ENCODE measurements around the gene RABL2A. TPM values are rescaled to one million over a fixed set of nuclear protein-coding genes. Genes with fewer than 3 reads are reported as not detected.
"Not testable (repeated sequence)": the region's sequence is repeated elsewhere in the genome, so short reads cannot be mapped to it uniquely, and the experiment has no call there.

The RABL2A gene
- total RNA-seq, 1 experiment from 2014 or later: 15.2 TPM

DNA sequence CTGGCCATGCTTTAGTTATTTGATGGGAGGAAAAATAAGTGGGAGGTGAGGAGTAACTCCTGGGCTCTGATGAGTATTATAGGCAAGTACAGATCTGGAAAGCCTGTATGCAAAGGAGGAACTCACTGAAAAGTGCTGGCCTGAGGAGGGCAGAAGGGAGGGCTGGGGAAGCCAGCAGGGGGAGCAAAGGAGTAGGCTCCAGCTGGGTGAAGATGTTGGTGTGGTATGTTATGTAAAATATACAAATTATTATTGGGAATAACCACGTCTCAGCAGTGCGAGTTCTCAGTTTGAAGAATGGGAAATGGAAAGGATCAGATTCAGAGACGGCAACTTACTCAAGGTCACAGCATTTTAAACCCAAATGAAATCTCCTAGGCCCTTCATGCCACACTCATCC lies 39.9 kb upstream of the RABL2A start:
- H3K4me3 Mint-ChIP-seq (ENCODE audit: unreplicated experiment); intact Hi-C loops (cut with micrococcal nuclease; ENCODE audit: unreplicated experiment); H3K27ac Mint-ChIP-seq (ENCODE audit: unreplicated experiment); H3K4me1 ChIP-seq; H3K4me3 ChIP-seq (ENCODE audit: low read depth, low read length); H3K9me3 Mint-ChIP-seq (ENCODE audit: unreplicated experiment); BruUV-seq (replicated peaks); POLR2A ChIA-PET; H3K36me3 Mint-ChIP-seq (ENCODE audit: insufficient read depth, unreplicated experiment); H3K27me3 ChIP-seq (replicated peaks; ENCODE audit: control insufficient read depth, insufficient read depth, low read length); CTCF ChIA-PET; H3K36me3 ChIP-seq (ENCODE audit: control insufficient read depth, insufficient read depth, low read length); H3K27me3 Mint-ChIP-seq (ENCODE audit: insufficient read depth, unreplicated experiment); H3K9me3 ChIP-seq; H3K4me1 Mint-ChIP-seq (ENCODE audit: low read depth, unreplicated experiment): not testable (repeated sequence)
- DNase-seq: peak; percentile 70 to 72
- TF ChIP-seq, protein P1, sequence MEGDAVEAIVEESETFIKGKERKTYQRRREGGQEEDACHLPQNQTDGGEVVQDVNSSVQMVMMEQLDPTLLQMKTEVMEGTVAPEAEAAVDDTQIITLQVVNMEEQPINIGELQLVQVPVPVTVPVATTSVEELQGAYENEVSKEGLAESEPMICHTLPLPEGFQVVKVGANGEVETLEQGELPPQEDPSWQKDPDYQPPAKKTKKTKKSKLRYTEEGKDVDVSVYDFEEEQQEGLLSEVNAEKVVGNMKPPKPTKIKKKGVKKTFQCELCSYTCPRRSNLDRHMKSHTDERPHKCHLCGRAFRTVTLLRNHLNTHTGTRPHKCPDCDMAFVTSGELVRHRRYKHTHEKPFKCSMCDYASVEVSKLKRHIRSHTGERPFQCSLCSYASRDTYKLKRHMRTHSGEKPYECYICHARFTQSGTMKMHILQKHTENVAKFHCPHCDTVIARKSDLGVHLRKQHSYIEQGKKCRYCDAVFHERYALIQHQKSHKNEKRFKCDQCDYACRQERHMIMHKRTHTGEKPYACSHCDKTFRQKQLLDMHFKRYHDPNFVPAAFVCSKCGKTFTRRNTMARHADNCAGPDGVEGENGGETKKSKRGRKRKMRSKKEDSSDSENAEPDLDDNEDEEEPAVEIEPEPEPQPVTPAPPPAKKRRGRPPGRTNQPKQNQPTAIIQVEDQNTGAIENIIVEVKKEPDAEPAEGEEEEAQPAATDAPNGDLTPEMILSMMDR (IDR thresholded peaks at IDR 0.05; ENCODE audit: insufficient read depth in 1 of 2, low read depth in 1 of 2, low read length in 1 of 2, severe bottlenecking in 1 of 2, unreplicated experiment in 1 of 2): peak; percentile 36 to 46

DNA sequence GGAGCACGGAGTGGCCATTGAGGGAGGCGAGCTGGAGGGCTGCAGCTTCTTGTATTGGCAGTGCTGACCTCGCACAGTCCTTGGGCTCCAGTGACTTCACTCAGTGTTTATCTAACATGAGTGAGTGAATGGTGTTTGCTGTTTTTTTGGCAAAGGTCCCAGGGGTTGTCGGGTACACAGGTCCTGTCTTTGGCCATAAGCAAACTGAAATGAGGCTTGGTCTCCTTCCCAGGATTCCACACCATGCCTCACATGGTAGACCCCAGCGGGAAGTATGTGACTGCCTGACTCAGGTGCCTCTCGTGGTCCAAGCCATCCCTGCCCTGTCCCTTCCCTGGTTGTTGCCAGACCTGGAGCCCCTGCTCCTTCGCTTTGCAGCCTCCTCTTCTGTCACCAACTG lies 37.5 kb upstream of the RABL2A start:
- H3K4me3 Mint-ChIP-seq (ENCODE audit: unreplicated experiment); intact Hi-C loops (cut with micrococcal nuclease; ENCODE audit: unreplicated experiment); DNase-seq; H3K9me3 ChIP-seq; BruUV-seq (replicated peaks); H3K36me3 ChIP-seq (ENCODE audit: control insufficient read depth, insufficient read depth, low read length); H3K4me3 ChIP-seq (ENCODE audit: low read depth, low read length); H3K9me3 Mint-ChIP-seq (ENCODE audit: unreplicated experiment); H3K36me3 Mint-ChIP-seq (ENCODE audit: insufficient read depth, unreplicated experiment); H3K4me1 ChIP-seq; CTCF ChIA-PET; H3K4me1 Mint-ChIP-seq (ENCODE audit: low read depth, unreplicated experiment); H3K27me3 Mint-ChIP-seq (ENCODE audit: insufficient read depth, unreplicated experiment); POLR2A ChIA-PET; H3K27me3 ChIP-seq (replicated peaks; ENCODE audit: control insufficient read depth, insufficient read depth, low read length); H3K27ac Mint-ChIP-seq (ENCODE audit: unreplicated experiment): not testable (repeated sequence)

DNA sequence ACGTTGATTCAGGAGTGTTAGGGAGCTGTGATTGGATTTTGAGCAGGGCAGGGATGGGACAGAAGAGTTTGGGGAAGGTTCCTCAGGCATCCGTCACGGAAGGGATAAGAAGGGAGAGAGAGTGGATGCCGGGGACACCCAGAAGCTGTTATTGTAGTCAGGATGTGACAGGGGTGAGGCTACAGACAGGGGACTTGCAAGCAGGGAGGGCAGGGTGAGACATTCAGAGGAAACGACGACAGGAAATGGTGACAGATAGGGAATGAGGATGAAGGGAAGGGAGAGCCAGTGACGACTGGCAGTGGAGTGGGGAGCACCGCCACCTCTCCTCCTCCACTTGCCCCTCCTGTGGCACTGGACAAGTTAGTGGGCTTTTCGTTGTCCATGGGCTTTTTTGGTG lies 35.1 kb upstream of the RABL2A start:
- H3K27me3 Mint-ChIP-seq (ENCODE audit: insufficient read depth, unreplicated experiment); intact Hi-C loops (cut with micrococcal nuclease; ENCODE audit: unreplicated experiment); POLR2A ChIA-PET; H3K4me1 ChIP-seq; CTCF ChIA-PET; H3K4me3 ChIP-seq (ENCODE audit: low read depth, low read length); H3K36me3 Mint-ChIP-seq (ENCODE audit: insufficient read depth, unreplicated experiment); H3K4me3 Mint-ChIP-seq (ENCODE audit: unreplicated experiment); H3K9me3 ChIP-seq; H3K36me3 ChIP-seq (ENCODE audit: control insufficient read depth, insufficient read depth, low read length); H3K4me1 Mint-ChIP-seq (ENCODE audit: low read depth, unreplicated experiment); DNase-seq; H3K27ac Mint-ChIP-seq (ENCODE audit: unreplicated experiment); H3K27me3 ChIP-seq (replicated peaks; ENCODE audit: control insufficient read depth, insufficient read depth, low read length); H3K9me3 Mint-ChIP-seq (ENCODE audit: unreplicated experiment); BruUV-seq (replicated peaks): not testable (repeated sequence)

DNA sequence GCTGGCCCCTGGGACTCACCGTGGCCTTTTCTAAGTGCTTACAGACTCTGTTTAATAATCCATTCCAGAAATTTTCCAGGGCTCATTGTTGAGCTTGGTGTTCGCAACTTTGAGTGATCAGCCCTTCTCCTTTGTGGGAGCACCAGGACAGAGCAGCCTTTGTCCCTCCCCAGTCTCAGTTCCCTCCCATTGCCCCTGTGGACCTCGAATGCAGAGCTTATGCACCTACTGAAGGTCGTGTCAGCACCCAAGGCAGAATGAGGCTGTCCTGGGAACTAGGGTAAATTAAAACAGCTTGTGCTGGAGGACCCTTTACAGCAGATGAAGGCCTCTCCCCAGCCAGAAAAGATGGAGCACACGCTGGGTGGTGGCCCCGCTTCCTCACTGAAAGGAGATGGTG lies 33.8 kb upstream of the RABL2A start:
- H3K4me1 Mint-ChIP-seq (ENCODE audit: low read depth, unreplicated experiment); H3K4me3 ChIP-seq (ENCODE audit: low read depth, low read length); POLR2A ChIA-PET; H3K27me3 ChIP-seq (replicated peaks; ENCODE audit: control insufficient read depth, insufficient read depth, low read length); DNase-seq; intact Hi-C loops (cut with micrococcal nuclease; ENCODE audit: unreplicated experiment); CTCF ChIA-PET; H3K36me3 ChIP-seq (ENCODE audit: control insufficient read depth, insufficient read depth, low read length); BruUV-seq (replicated peaks); H3K4me3 Mint-ChIP-seq (ENCODE audit: unreplicated experiment); H3K36me3 Mint-ChIP-seq (ENCODE audit: insufficient read depth, unreplicated experiment); H3K9me3 ChIP-seq; H3K27ac Mint-ChIP-seq (ENCODE audit: unreplicated experiment); H3K9me3 Mint-ChIP-seq (ENCODE audit: unreplicated experiment); H3K4me1 ChIP-seq; H3K27me3 Mint-ChIP-seq (ENCODE audit: insufficient read depth, unreplicated experiment): not testable (repeated sequence)

DNA sequence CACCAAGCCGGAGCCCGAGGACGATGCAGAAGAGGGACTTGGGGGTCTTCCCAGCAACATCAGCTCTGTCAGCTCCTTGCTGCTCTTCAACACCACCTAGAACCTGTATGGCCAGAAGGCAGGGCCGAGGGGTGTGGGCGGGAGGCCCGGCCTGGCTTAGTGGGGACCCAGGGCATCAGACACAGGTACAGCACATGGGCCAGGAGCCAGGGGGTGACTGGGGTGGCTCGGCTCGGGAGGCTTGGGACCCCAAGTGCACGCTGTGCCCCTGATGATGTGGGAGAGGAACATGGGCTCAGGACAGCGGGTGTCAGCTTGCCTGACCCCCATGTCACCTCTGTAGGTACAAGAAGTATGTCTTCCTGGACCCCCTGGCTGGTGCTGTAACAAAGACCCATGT lies 31.3 kb upstream of the RABL2A start:
- H3K9me3 Mint-ChIP-seq (ENCODE audit: unreplicated experiment); BruUV-seq (replicated peaks); CTCF ChIA-PET; H3K4me1 Mint-ChIP-seq (ENCODE audit: low read depth, unreplicated experiment); DNase-seq; POLR2A ChIA-PET; H3K4me3 Mint-ChIP-seq (ENCODE audit: unreplicated experiment); H3K36me3 Mint-ChIP-seq (ENCODE audit: insufficient read depth, unreplicated experiment); H3K27me3 ChIP-seq (replicated peaks; ENCODE audit: control insufficient read depth, insufficient read depth, low read length); intact Hi-C loops (cut with micrococcal nuclease; ENCODE audit: unreplicated experiment); H3K36me3 ChIP-seq (ENCODE audit: control insufficient read depth, insufficient read depth, low read length); H3K27ac Mint-ChIP-seq (ENCODE audit: unreplicated experiment); H3K27me3 Mint-ChIP-seq (ENCODE audit: insufficient read depth, unreplicated experiment); H3K4me3 ChIP-seq (ENCODE audit: low read depth, low read length); H3K9me3 ChIP-seq; H3K4me1 ChIP-seq: not testable (repeated sequence)

DNA sequence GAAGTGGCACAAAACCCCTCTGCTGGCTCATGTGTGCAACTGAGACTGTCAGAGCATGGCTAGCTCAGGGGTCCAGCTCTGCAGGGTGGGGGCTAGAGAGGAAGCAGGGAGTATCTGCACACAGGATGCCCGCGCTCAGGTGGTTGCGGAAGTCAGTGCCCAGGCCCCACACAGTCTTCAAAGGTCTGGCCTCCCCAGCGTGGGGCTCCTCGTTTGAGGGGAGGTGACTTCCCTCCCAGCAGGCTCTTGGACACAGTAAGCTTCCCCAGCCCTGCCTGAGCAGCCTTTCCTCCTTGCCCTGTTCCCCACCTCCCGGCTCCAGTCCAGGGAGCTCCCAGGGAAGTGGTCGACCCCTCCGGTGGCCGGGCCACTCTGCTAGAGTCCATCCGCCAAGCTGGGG lies 29.9 kb upstream of the RABL2A start:
- H3K9me3 ChIP-seq; H3K4me1 ChIP-seq; H3K27me3 ChIP-seq (replicated peaks; ENCODE audit: control insufficient read depth, insufficient read depth, low read length); H3K27ac Mint-ChIP-seq (ENCODE audit: unreplicated experiment); BruUV-seq (replicated peaks); H3K9me3 Mint-ChIP-seq (ENCODE audit: unreplicated experiment); H3K4me3 Mint-ChIP-seq (ENCODE audit: unreplicated experiment); intact Hi-C loops (cut with micrococcal nuclease; ENCODE audit: unreplicated experiment); H3K4me1 Mint-ChIP-seq (ENCODE audit: low read depth, unreplicated experiment); POLR2A ChIA-PET; H3K27me3 Mint-ChIP-seq (ENCODE audit: insufficient read depth, unreplicated experiment); H3K36me3 ChIP-seq (ENCODE audit: control insufficient read depth, insufficient read depth, low read length); H3K36me3 Mint-ChIP-seq (ENCODE audit: insufficient read depth, unreplicated experiment); H3K4me3 ChIP-seq (ENCODE audit: low read depth, low read length); CTCF ChIA-PET; DNase-seq: not testable (repeated sequence)
